ENCODE measurements around the gene GPR63.
A peak's percentile ranks its signal among the peaks of the same experiment; 100 is the strongest.
"Not testable (repeated sequence)": the region's sequence is repeated elsewhere in the genome, so short reads cannot be mapped to it uniquely, and the experiment has no call there.

The GPR63 gene, protein sequence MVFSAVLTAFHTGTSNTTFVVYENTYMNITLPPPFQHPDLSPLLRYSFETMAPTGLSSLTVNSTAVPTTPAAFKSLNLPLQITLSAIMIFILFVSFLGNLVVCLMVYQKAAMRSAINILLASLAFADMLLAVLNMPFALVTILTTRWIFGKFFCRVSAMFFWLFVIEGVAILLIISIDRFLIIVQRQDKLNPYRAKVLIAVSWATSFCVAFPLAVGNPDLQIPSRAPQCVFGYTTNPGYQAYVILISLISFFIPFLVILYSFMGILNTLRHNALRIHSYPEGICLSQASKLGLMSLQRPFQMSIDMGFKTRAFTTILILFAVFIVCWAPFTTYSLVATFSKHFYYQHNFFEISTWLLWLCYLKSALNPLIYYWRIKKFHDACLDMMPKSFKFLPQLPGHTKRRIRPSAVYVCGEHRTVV

DNA sequence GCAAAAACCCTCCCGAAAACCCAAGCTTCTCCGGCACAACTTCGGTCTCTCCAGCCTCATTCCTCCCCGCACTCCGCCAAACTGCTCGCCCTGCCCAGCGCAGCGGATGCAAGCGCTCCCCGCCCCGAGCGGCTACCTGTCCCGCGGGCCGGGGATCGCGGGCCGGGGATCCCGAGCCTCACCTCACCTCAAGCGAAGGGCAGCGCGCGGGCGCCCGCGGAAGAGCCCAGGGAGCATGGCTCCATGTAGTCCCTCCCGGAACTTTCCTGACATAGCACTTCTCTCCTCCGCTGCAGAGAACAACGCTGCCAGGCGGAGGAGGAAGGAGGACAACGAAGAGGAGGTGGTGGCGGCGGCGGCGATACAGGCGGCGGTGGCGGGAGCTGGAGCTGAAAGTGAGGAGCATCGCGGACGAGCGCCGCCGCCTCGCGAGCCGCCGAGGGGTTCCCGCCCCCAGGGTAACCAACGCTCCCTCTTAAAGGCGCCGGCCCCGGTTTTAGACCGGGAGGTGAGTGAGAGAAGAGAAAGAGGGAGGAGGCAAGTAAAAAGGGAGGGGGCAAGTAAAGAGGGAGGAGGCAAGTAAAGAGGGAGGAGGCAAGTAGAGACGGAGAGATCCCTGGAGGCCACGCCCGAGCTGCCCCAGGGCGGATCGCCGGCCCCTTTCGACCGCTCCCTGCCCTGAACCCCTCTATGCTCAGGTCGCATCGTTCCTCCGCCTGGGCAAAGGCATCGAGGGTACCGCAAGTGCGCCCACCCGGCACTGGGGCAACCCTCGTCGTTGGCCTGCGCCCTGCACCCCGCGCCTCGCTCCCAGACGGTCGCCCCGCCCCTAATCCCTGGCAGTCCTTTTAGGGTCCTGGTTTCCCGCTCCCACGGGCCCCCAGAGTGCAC, at the start of gene GPR63:
TSS of gene GPR63 (minus strand) at position 397 of the 891 bp plus-strand sequence. CDS start 37,746 bp downstream, outside the sequence.
- H3K27me3 ChIP-seq (ENCODE audit: insufficient read depth, low read length): peaks cover 9% of the 10 kb centered on the region
- no peaks in the 10 kb centered on the region for H3K36me3 ChIP-seq (ENCODE audit: insufficient read depth, low read length)
- H3K9me3 ChIP-seq (ENCODE audit: low read length): no peaks in the 10 kb centered on the region
- H3K4me3 ChIP-seq (ENCODE audit: low read length): peak within 1 kb of the TSS; percentile 75
- peaks cover 10% of the 10 kb centered on the region for H3K4me1 ChIP-seq (ENCODE audit: insufficient read depth, low read length)
- H2AFZ ChIP-seq (ENCODE audit: low read depth, low read length): peak within 1 kb of the TSS; percentile 96

DNA sequence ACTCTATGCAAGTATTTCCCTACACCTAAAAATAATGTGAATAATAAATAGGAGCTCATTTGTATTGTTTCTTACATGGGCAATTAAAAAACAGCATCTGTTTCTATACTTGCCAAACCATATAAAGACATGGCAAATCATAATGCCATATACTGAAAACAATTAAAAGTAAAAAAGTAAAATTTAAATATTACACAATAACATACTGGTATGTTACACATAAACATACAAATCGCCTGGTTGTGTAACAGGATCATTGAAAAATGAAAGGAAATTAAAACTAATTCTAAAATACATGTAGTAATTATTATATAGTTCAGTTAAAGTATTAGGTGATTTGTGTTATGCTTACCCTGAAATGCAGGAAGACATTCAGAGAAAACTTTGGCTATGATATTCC, 49.2 kb upstream of the GPR63 start:
- Histone ChIP-seq H3K27me3 (ENCODE audit: insufficient read depth, low read length) (no peaks in the 10 kb centered on the region), H3K9me3 (ENCODE audit: low read length) (no peaks in the 10 kb centered on the region), H3K4me3 (ENCODE audit: low read length) (no peak overlapping the region), H3K36me3 (ENCODE audit: insufficient read depth, low read length) (peaks cover 11% of the 10 kb centered on the region), H2AFZ (ENCODE audit: low read depth, low read length) (no peak overlapping the region), H3K4me1 (ENCODE audit: insufficient read depth, low read length) (peaks cover 4% of the 10 kb centered on the region)

DNA sequence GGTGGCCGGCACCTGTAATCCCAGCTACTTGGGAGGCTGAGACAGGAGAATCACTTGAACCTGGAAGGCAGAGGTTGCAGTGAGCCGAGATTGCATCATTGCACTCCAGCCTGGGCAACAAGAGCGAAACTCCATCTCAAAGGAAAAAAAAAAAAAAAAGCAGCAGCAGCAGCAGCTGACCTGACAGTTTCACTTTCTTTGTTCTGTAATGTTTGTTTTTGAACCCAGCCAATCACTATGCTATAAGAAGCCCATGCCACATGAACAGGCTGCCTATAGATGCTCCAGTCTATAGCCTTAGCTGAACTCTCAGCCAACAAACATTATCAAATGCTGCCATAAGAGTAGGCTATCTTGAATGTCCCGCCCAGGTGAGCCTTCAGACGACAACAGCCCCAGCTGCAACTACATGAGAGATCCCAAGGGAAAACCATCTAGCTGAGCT, 47.9 kb upstream of the GPR63 start:
- not testable (repeated sequence) for H2AFZ ChIP-seq (ENCODE audit: low read depth, low read length); H3K27me3 ChIP-seq (ENCODE audit: insufficient read depth, low read length); H3K4me1 ChIP-seq (ENCODE audit: insufficient read depth, low read length); H3K36me3 ChIP-seq (ENCODE audit: insufficient read depth, low read length); H3K4me3 ChIP-seq (ENCODE audit: low read length); H3K9me3 ChIP-seq (ENCODE audit: low read length)

DNA sequence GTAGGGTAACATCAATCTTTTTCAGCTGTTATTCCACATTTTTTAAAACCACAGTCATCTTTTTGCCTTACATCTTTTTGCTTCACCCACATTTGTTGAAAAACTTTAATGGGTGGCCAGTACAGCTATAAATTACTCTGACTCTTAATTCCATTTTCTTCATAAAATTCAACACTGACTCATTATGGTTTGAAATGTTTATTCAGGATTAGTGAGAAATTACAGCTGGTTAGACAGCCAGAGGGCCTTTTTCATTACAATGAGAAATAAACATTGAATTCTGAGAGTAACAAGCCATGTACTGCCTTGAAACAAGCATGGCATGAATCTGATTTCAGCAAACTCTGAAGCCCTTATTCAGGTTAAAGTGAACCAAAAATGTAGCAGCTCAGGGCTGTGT, 40.9 kb upstream of the GPR63 start:
- no peaks in the 10 kb centered on the region for H3K36me3 ChIP-seq (ENCODE audit: insufficient read depth, low read length)
- no peaks in the 10 kb centered on the region for H3K9me3 ChIP-seq (ENCODE audit: low read length)
- no peaks in the 10 kb centered on the region for H3K27me3 ChIP-seq (ENCODE audit: insufficient read depth, low read length)
- peaks cover 9% of the 10 kb centered on the region for H3K4me1 ChIP-seq (ENCODE audit: insufficient read depth, low read length)
- H2AFZ ChIP-seq (ENCODE audit: low read depth, low read length): no peak overlapping the region
- H3K4me3 ChIP-seq (ENCODE audit: low read length): no peak overlapping the region

DNA sequence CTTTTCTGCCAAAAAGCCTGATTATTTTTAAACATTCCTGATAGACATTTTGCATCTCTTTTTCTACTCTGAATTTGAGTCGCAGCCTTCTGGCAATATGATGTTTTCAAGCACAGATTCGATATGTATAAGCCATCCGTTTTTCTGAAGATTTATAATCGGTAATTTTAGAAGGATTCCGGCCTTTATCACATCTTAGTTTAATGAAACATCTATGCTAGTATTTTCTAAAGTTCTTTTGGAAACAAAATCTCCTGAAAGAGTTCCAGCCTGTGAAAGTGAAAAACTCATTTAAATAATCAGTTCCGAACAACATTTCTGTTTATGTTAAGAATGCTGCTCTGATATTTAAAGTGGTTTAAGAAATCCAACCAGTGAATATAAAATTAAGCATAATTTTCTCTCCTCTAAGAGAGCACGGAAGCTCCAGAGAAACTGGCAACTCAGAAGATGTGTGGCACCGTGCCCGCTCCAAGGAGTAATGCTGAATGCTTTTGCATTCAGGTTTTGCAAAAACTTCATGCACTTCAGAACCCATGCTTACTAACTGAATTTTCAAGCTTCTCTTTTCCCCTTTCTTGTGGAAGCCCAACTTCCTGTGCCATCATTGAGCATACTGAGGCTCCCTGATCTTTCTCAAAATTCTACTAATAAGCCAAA, 39.7 kb upstream of the GPR63 start:
- Histone ChIP-seq H3K9me3 (ENCODE audit: low read length) (no peaks in the 10 kb centered on the region), H3K36me3 (ENCODE audit: insufficient read depth, low read length) (no peaks in the 10 kb centered on the region), H3K4me1 (ENCODE audit: insufficient read depth, low read length) (peaks cover 9% of the 10 kb centered on the region), H3K27me3 (ENCODE audit: insufficient read depth, low read length) (no peaks in the 10 kb centered on the region), H2AFZ (ENCODE audit: low read depth, low read length) (no peak overlapping the region), H3K4me3 (ENCODE audit: low read length) (no peak overlapping the region)

DNA sequence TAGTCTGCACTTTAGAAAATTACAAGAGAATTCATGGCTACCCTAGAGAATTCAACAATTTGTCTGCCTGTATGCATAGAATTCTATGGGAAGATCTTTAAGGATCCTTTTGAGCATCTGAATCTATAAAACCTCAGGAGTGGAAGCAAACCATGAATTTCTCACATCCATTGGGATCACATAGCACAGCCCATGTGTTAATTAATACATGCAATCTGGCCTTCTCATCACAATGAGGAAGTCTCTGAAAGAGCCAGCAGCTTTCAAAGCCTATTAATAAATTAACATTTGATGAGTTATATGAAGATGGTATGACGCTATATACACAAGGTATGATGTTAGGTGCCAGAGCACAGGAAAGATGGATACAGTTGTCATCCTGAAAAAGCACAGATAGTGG, 35.7 kb upstream of the GPR63 start:
- Histone ChIP-seq H3K4me1 (ENCODE audit: insufficient read depth, low read length) (no peaks in the 10 kb centered on the region), H3K9me3 (ENCODE audit: low read length) (no peaks in the 10 kb centered on the region), H3K36me3 (ENCODE audit: insufficient read depth, low read length) (no peaks in the 10 kb centered on the region), H3K27me3 (ENCODE audit: insufficient read depth, low read length) (no peaks in the 10 kb centered on the region), H3K4me3 (ENCODE audit: low read length) (no peak overlapping the region), H2AFZ (ENCODE audit: low read depth, low read length) (no peak overlapping the region)

DNA sequence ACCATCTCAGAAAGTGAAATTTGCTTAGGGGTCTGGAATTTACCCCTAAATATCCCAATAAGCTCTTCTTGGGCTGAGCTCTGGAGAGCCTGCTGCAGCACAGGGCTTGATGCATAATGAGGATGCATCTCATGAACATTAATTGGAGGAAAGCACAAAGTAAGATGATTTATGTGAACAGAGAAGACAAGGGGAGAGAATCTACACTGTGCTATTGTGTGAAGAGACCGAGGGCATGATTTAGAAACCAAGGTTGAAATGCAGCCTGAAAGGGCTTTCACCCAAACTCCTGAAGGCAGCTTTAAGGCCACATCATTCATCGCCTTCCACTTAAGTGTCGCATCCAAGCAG, 27.8 kb upstream of the GPR63 start:
- Histone ChIP-seq H3K9me3 (ENCODE audit: low read length) (no peaks in the 10 kb centered on the region), H3K36me3 (ENCODE audit: insufficient read depth, low read length) (no peaks in the 10 kb centered on the region), H3K4me1 (ENCODE audit: insufficient read depth, low read length) (peaks cover 6% of the 10 kb centered on the region), H3K27me3 (ENCODE audit: insufficient read depth, low read length) (no peaks in the 10 kb centered on the region), H3K4me3 (ENCODE audit: low read length) (no peak overlapping the region), H2AFZ (ENCODE audit: low read depth, low read length) (no peak overlapping the region)

DNA sequence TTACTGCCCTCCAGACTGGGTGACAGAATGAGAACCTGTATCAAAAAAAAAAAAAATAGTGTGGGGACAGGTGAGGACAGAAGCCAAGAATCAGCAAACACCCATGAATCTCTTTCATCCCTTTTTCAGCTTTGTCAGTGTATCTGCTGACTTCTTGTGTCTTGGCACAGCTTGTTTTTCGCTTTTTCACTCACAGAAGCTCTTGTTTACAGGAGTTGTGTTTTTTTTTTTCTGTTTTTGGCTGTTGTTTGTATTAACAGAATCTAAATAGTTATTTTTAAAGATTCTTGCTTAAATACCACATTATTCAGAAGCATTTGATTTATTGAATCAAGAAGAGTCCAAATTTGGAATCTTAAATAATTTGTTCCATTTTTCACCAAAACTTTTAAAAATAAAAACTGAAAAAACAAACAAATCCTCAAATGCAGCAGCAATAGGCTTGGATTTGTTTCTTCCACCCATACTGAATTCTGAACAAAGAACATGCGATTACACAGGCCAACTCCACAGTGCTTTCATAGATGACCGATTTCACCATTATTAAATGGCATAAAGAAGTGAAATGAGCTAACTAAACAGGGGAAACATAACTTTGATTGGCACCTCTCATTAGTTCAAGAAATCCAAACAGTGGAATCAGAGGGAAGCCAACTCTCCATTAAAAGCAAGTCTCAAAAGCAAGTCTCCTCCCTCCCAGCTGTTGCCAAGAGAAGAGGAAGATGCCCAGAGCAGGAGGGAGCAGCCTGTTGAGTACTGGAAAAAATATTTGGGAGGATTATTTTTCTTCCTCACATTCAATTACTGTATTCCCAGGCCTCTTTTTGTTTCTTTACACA, 27.2 kb upstream of the GPR63 start:
- no peaks in the 10 kb centered on the region for H3K27me3 ChIP-seq (ENCODE audit: insufficient read depth, low read length)
- no peak overlapping the region for H2AFZ ChIP-seq (ENCODE audit: low read depth, low read length)
- H3K9me3 ChIP-seq (ENCODE audit: low read length): no peaks in the 10 kb centered on the region
- H3K36me3 ChIP-seq (ENCODE audit: insufficient read depth, low read length): no peaks in the 10 kb centered on the region
- H3K4me1 ChIP-seq (ENCODE audit: insufficient read depth, low read length): peaks cover 6% of the 10 kb centered on the region
- no peak overlapping the region for H3K4me3 ChIP-seq (ENCODE audit: low read length)

DNA sequence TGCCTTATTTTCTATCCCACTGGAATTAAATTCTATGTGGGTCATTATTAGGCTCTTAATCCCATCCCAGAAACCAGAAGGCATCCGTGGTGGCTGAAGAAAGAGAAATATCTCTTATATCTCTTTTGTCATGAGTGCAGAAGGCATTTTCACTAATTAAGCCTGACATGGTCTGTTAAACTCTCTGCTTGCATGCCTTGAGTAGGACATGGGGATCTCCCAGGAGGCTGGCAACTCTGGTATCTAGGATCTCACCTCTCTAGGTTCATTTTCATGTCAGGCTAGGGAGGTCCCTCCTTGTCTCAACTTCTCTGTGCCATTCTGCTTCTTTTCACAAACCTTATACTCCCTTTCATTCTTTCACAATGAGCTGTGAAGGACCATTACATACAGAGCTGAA, 25.3 kb upstream of the GPR63 start:
- Histone ChIP-seq H2AFZ (ENCODE audit: low read depth, low read length) (no peak overlapping the region), H3K4me1 (ENCODE audit: insufficient read depth, low read length) (peaks cover 6% of the 10 kb centered on the region), H3K9me3 (ENCODE audit: low read length) (no peaks in the 10 kb centered on the region), H3K27me3 (ENCODE audit: insufficient read depth, low read length) (no peaks in the 10 kb centered on the region), H3K4me3 (ENCODE audit: low read length) (no peak overlapping the region), H3K36me3 (ENCODE audit: insufficient read depth, low read length) (no peaks in the 10 kb centered on the region)

DNA sequence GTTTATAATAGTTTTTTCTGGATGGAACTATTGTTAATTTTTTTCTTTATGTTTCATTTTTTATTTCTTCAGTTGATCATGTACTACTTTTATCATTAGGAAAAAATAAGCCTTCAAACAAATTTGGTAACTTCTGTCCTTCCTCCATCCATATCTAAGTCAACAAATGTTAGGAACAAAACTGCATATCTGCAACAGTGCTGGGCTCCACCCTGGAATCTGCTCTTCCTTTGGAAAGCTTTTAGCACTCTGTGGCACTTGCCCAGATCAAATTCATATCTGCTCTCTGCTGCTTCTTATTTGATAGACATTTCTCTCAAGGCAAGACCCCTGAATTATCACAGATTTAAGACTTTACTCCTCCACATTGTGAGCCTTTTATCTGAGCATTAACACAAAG, 24.3 kb upstream of the GPR63 start:
- Histone ChIP-seq H2AFZ (ENCODE audit: low read depth, low read length) (no peak overlapping the region), H3K4me1 (ENCODE audit: insufficient read depth, low read length) (peaks cover 6% of the 10 kb centered on the region), H3K4me3 (ENCODE audit: low read length) (no peak overlapping the region), H3K36me3 (ENCODE audit: insufficient read depth, low read length) (no peaks in the 10 kb centered on the region), H3K27me3 (ENCODE audit: insufficient read depth, low read length) (no peaks in the 10 kb centered on the region), H3K9me3 (ENCODE audit: low read length) (no peaks in the 10 kb centered on the region)

DNA sequence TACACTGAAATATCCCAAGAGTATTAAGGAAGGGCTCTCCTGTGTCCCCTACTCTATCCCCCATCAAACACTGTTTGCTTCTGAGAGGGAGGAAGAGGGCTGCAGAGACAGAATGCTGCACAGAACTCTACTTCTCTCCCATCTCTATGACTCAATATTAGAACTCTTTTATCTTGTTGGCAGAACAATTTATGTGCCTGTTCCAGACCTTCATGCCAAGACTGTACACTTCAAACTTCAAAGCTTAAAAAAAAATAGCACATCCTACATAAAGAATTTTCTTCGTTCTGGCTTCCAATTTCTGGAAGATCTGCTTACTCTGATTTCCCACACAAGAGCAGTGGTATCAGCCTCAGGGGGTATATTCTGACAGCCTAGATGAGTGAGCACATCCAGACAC, 19.6 kb upstream of the GPR63 start:
- H3K36me3 ChIP-seq (ENCODE audit: insufficient read depth, low read length): no peaks in the 10 kb centered on the region
- H3K9me3 ChIP-seq (ENCODE audit: low read length): no peaks in the 10 kb centered on the region
- H3K27me3 ChIP-seq (ENCODE audit: insufficient read depth, low read length): no peaks in the 10 kb centered on the region
- no peak overlapping the region for H3K4me3 ChIP-seq (ENCODE audit: low read length)
- H3K4me1 ChIP-seq (ENCODE audit: insufficient read depth, low read length): no peaks in the 10 kb centered on the region
- no peak overlapping the region for H2AFZ ChIP-seq (ENCODE audit: low read depth, low read length)

DNA sequence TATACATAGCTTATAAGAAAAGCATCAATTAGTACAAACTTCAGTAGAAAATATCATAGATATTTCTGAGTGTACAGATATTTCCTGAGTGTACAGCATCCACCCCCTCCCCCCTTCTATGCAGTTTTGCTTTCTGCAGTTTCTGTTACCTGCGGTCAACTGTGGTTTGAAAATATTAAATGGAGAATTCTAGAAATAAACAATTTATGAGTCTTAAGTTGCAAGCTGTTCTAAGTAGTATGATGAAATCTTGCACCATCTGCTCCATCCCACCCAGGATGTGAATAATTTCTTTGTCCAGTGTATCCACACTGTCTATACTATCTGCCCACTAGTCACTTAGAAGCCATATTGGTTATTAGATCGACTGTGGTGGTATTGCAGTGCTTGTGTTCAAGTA, 15.8 kb upstream of the GPR63 start:
- no peaks in the 10 kb centered on the region for H3K4me1 ChIP-seq (ENCODE audit: insufficient read depth, low read length)
- H3K9me3 ChIP-seq (ENCODE audit: low read length): no peaks in the 10 kb centered on the region
- H3K36me3 ChIP-seq (ENCODE audit: insufficient read depth, low read length): no peaks in the 10 kb centered on the region
- H3K4me3 ChIP-seq (ENCODE audit: low read length): no peak overlapping the region
- no peak overlapping the region for H2AFZ ChIP-seq (ENCODE audit: low read depth, low read length)
- H3K27me3 ChIP-seq (ENCODE audit: insufficient read depth, low read length): no peaks in the 10 kb centered on the region

Data from neuron (in vitro differentiated cells).